M059J (cell line): ENCODE data around the gene DYNLRB1. TPM values are rescaled to one million over a fixed set of nuclear protein-coding genes. Genes with fewer than 3 reads are reported as not detected.

Experiments used
- DNase-seq: peaks from one replicate; pipeline ENCODE4 v3.0.0-alpha.2; 2012; ENCODE audit warnings: low read depth
- total RNA-seq: library from RNA; depleted of rRNA; stranded (reverse); fragments of >200 nt; shearing (Covaris generic); gene quantifications from 2 replicates; pipeline ENCODE4 v1.2.3, GENCODE V29; 2014

DYNLRB1 gene
- total RNA-seq, 1 experiment from 2014 or later: 305 TPM

DNA sequence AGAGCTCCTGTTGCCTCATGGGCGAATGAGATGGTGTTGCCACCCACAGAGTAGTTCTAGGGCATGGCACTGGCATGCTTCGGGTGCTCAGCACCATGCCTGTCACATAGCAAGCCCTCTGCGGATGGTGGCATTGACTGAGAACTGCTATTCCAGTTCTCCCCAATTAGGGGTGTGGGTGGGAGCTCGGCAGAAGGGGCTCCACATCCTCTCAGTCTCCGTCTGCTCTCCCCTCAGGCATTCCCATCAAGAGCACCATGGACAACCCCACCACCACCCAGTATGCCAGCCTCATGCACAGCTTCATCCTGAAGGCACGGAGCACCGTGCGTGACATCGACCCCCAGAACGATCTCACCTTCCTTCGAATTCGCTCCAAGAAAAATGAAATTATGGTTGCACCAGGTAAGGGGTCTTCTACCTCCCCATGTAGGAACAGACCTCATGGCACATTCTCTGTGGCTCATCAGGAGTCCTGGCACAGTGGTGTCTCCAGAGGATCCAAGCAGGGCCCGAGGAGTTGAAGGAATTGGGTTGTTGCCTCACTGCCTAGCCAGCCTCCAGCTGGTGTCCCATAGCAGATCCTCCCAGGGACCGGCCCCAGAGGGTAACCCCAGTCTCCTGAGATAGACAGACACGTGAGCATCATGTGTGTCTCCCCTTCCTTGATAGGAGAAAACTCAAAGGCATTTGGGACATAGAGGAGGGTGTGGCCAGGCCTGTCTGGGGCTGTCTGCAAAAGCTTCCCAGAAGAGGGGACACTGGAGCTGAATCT is 18.4 kb downstream of the DYNLRB1 start:
- no peak for DNase-seq

GRCh38 chr20:34535301-34535840 is 19.1 kb downstream of the DYNLRB1 start:
- DNase-seq: no peak

- DNase-seq: no peak
These were observed 19.6 kb downstream of the DYNLRB1 start for GRCh38 chr20:34535857-34536256.

- DNase-seq: no peak
These were observed 20.7 kb downstream of the DYNLRB1 start for GRCh38 chr20:34536798-34537394.

DNA sequence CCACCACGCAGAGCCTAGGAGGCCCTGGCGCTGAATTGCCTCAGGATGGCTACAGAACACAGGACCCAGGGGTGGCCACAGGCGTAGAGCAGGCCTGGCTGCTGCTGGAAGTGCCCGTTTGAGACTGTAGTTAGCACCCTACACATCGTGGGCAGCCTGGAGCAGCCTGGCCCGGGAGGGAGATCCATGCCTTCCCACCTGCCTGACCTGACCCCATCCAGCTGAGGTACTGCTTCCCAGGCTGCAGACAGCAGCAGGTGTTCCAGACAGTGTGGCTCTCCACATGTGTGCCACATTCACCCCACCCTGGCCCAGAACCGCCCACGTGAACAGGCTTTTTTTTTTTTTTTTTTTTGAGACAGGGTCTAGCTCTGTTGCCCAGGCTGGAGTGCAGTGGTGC is 21.4 kb downstream of the DYNLRB1 start:
- no peak for DNase-seq

DNA sequence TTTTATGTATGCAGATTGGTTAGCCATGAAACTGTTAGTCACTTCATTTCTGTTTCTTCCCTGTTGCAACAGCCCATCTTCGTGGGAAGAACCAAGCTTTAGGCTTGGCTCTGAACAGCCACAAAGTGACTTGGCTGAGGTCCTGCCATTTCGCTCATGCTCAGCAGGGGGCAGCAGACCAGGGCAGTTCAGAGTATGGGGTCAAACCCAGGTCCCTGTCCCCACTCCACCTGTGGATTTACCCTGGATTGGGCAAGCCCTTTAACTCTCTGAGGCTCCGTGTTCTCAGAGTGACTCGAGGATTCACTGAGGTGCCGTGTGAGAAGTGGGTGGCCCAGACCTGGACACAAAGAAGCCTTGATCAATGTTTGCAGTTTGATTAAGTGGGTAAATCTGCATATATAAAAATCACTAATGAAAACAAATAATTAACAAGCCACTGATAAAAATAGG is 22.5 kb downstream of the DYNLRB1 start:
- DNase-seq: peak; percentile 30

GRCh38 chr20:34539756-34540155 is 23.5 kb downstream of the DYNLRB1 start:
- DNase-seq: no peak

- DNase-seq: no peak
These were observed 24.5 kb downstream of the DYNLRB1 start for GRCh38 chr20:34540596-34541263.

GRCh38 chr20:34541264-34541901 is 25.2 kb downstream of the DYNLRB1 start:
- no peak for DNase-seq

DNA sequence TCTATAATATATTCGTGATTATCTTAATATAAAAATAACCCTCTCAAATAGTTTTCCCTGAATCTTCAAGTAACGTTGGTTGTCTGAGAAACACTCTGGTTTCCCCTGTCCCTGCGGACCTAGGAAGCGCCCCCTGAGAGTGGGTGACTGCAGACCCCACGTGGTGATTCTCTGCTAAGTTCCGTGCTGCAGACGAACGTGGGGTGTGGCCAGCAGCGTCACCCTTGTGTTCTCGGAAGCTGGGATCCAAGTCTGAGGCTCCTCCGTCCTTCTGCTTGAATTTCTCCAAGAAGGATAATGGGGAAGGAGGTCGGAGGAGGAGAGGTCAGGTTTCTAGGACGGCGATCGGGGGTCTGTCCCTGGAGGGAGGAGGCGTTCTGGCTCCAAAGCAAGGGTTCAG is 25.7 kb downstream of the DYNLRB1 start:
- DNase-seq: no peak

- DNase-seq: no peak
These were observed 26.2 kb downstream of the DYNLRB1 start for GRCh38 chr20:34542439-34542838.

DNA sequence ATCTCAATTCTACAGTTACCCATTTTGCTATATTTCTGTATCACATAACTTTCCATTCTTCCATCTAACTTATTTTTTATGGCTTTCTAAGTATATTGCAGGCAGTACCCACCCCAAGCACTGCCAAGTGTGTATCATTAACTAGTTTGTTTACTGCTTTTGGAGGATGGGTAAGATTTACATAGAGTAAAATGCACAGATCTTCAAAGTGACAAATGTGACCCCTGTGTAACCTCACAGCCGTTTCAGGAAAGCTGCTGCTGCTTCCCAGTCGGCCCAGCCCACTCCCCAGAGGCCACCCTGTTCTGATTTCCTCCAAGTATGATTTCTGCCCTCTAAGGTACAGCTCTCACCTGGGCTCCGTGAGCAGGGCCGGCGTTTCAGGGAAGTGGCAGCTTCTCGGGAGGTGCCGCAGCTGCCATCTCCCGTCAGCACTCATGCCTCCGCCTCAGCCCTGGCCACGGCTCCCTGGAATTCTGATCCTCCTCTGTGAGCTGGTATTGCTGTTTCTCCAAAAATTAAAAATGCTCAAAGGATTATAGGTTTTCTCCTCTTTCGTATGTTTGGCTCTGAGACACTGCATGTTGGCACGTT is 27.3 kb downstream of the DYNLRB1 start:
- no peak for DNase-seq

- DNase-seq: no peak
These were observed 28.0 kb downstream of the DYNLRB1 start for GRCh38 chr20:34544109-34544796.

DNA sequence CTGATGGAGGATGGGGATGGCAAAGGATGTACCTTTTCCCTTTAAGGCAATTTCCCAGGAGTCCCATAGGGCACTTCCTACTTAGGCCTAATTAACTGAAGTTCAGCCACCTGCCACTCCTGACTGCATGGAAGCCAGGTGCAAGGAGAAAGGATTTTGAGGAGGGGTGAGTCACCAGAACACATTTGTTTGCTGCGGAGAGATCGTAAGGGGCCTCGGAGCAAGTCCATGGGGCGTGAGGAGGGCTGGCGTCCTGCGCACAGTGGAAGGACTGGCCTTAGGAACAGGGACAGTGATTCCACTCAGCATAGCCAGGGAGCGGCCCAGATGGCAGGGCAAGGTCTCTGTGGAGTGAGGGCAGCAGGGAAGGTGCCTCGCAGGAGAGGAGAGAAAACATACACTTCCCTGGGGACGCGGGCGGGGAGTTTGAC is 30.5 kb downstream of the DYNLRB1 start:
- no peak for DNase-seq

DNA sequence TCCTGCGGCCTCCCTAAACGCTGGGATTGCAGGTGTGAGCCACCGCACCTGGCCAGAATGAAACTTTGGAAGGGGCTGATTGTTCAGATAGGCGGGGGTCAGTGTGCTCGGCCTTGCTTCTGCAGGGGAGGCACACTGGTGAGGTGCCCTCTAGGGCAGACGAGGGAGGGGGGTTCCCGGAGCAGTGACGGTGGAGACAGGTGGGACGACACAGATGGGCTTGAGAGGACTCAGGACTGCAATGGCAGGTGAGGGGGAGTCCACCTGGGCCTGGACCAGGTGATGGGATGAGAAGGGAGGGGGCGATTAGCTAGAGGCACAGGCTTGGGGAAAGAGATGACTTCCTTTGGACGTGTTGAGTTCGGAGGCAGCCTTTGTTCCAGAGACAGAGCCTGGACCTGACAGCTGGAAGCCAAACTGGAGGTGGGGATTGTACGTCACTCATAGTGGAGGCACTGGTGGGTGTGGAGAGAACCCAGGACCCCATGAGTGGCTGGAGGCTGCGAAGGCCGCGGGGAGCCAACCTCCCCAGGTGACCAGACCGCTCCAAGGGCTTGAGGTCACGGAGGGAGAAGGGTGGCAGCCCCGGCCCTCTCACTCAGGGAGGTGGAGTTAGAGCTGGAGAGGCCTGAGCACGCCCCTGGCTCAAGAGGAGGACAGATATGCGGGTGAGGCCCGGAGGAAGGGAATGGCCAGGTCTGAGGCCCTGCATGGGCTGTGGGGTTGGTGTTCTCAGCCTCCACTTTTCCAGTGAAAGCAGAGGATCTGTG is 31.8 kb downstream of the DYNLRB1 start:
- DNase-seq: no peak

GRCh38 chr20:34549291-34549928 is 33.2 kb downstream of the DYNLRB1 start:
- peak; percentile 50 for DNase-seq

GRCh38 chr20:34549929-34550305 is 33.7 kb downstream of the DYNLRB1 start:
- DNase-seq: no peak

- no peak for DNase-seq
These were observed 36.3 kb downstream of the DYNLRB1 start for GRCh38 chr20:34552569-34552968.

GRCh38 chr20:34553366-34553867 is 37.2 kb downstream of the DYNLRB1 start:
- DNase-seq: no peak

- DNase-seq: no peak
These were observed 41.7 kb downstream of the DYNLRB1 start for GRCh38 chr20:34557936-34558319.
